Right ventricle myocardium superior (tissue), 1 donor: ENCODE measurements around the gene SHBG. TPM values are rescaled to one million over a fixed set of nuclear protein-coding genes. Genes with fewer than 3 reads are reported as not detected.

Experiments used
- ATAC-seq: fragments of 200-7000 bp; cut with Tn5 transposase; one replicate; pipeline ENCODE4 v1.9.1; 2020; ENCODE audit warnings: mild to moderate bottlenecking; ENCODE audit not compliant: poor library complexity
- DNase-seq: peaks from one replicate; pipeline ENCODE4 v3.0.0-alpha.2; 2020
- intact Hi-C: fragments of 100-400 bp; cut with DNase I; formaldehyde crosslinking; loops from one replicate; pipeline ENCODE4 v1.11.2; 2022
- total RNA-seq: library from RNA; stranded (reverse); fragmentation: NEBNext Ultra II Directional; extraction: Animal tissue kit (Norgen Biotek cat#: 25700); gene quantifications from one replicate; pipeline ENCODE4 v1.2.1, GENCODE V29; 2021
- donor health status: DM: no; HTN: yes; CAD: no; lungs with severe emphysema.

SHBG gene
- total RNA-seq, 1 donor from 2014 or later: 0.54 TPM

- ATAC-seq: no peak
- no peak for DNase-seq
- intact Hi-C loops: no loop called here
Observed at GRCh38 chr17:7673239-7673638, 43.3 kb downstream of the SHBG start.

- no peak for DNase-seq
- no peak for ATAC-seq
- intact Hi-C loops: no loop called here
Observed at GRCh38 chr17:7674934-7675333, 45.0 kb downstream of the SHBG start.

- DNase-seq (no peak), ATAC-seq (no peak)
- intact Hi-C loops: no loop called here
Observed at GRCh38 chr17:7676533-7676932, 46.6 kb downstream of the SHBG start.

GRCh38 chr17:7677388-7678067 is 47.6 kb downstream of the SHBG start:
- ATAC-seq: no peak

More at GRCh38 chr17:7677388-7678067, 47.6 kb downstream of the SHBG start:
- no peak for DNase-seq
- intact Hi-C loops: no loop called here

Other genes with a start within 250 kb of the SHBG start
- gene TNK1, start 249.0 kb upstream of the SHBG start, total RNA-seq: 2.1 TPM
- gene PLSCR3, start 235.6 kb upstream of the SHBG start, total RNA-seq: 14.0 TPM
- 61.5 TPM for gene TMEM256, start 226.0 kb upstream of the SHBG start, total RNA-seq
- 5.8 TPM for gene NLGN2, start 222.3 kb upstream of the SHBG start, total RNA-seq
- gene SPEM1, start 209.8 kb upstream of the SHBG start, total RNA-seq: not detected
- gene SPEM2, start 204.5 kb upstream of the SHBG start, total RNA-seq: not detected
- gene SPEM3, start 201.3 kb upstream of the SHBG start, total RNA-seq: not detected
- 1.7 TPM for gene TMEM102, start 194.7 kb upstream of the SHBG start, total RNA-seq
- 9.8 TPM for gene FGF11, start 190.6 kb upstream of the SHBG start, total RNA-seq
- 9.8 TPM for gene CHRNB1, start 185.1 kb upstream of the SHBG start, total RNA-seq
- 60.3 TPM for gene ZBTB4, start 150.5 kb upstream of the SHBG start, total RNA-seq
- gene SLC35G6, start 148.7 kb upstream of the SHBG start, total RNA-seq: not detected
- 32.9 TPM for gene POLR2A, start 145.8 kb upstream of the SHBG start, total RNA-seq
- gene TNFSF12, start 81.1 kb upstream of the SHBG start, total RNA-seq: 34.6 TPM
- 8.3 TPM for gene TNFSF13, start 71.4 kb upstream of the SHBG start, total RNA-seq
- 30.8 TPM for gene SENP3, start 68.2 kb upstream of the SHBG start, total RNA-seq
- gene CD68, start 50.5 kb upstream of the SHBG start, total RNA-seq: 32.0 TPM
- 25.9 TPM for gene MPDU1, start 46.3 kb upstream of the SHBG start, total RNA-seq
- gene SOX15, start 40.0 kb upstream of the SHBG start, total RNA-seq: 0.91 TPM
- gene FXR2, start 15.2 kb upstream of the SHBG start, total RNA-seq: 101 TPM
- gene SAT2, start 2.3 kb upstream of the SHBG start, total RNA-seq: 80.0 TPM
- gene ATP1B2, start 20.8 kb downstream of the SHBG start, total RNA-seq: 3.1 TPM
- 11.5 TPM for gene TP53, start 57.4 kb downstream of the SHBG start, total RNA-seq
- gene WRAP53, start 58.3 kb downstream of the SHBG start, total RNA-seq: 4.2 TPM
- gene EFNB3, start 75.1 kb downstream of the SHBG start, total RNA-seq: 0.13 TPM
- gene DNAH2, start 87.6 kb downstream of the SHBG start, total RNA-seq: not detected
- gene KDM6B, start 204.1 kb downstream of the SHBG start, total RNA-seq: 27.9 TPM
- gene TMEM88, start 224.9 kb downstream of the SHBG start, total RNA-seq: 32.4 TPM
- 101 TPM for gene NAA38, start 227.4 kb downstream of the SHBG start, total RNA-seq
- gene CYB5D1, start 227.9 kb downstream of the SHBG start, total RNA-seq: 24.2 TPM